Measurements from ENCODE around the gene LTBP2. TPM values are rescaled to one million over a fixed set of nuclear protein-coding genes. Genes with fewer than 3 reads are reported as not detected.

The LTBP2 gene
- total and polyA plus RNA-seq, 2 of the 13 experiments (the other 11 are each of a cell fraction or from before 2014, with no cell fraction given), result 0.20 to 0.41 TPM

DNA sequence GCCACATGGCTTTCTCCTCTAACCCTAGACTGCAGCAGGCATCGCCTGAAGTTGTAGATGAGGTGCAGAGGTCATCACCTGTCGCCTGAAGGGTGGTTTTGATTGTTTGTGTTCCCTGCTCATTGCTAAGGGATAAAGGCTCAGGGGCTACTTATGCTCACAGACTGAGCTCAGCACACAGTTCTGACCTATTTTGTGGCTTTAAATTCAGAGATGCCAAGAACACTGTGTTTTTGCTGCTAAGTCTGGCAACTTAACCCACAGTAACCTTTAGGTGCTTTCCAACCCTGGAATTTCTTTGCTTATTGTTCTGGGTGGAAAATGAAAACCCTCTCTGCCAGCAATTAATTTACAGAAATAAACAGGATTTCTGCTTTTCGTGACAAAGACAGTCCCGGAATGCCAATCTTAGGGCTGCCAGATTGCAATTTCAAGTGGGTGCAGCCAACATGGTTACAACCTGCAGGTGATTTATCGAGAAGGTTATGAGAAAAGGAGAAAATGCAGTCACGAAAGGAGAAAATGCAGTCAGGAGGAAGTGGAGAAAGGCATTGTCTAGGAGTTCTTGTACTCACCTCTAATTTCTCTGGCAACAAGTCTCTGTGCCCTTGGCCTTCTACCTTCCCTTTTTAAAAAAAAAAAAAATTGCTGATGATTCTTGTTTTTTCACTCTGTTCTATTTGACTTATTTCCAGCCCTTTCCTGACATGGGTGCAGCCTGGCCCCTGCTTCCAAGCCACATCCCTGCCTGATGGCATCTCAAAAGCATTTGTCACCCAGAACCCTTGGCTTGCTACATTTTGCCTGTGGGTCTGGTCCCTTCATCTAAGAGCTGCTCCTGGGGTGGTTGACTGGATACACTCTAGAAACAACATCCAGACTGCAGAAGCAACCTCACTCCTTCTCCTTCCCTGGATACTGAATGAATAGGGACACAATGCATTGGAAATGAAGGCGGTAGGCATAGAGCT lies 142.2 kb downstream of the LTBP2 start:
- Histone ChIP-seq H3K4me1 (ENCODE audit: insufficient read depth, low read length) (no peaks in the 10 kb centered on the region), H3K79me2 (ENCODE audit: insufficient read depth, low read length) (no peaks in the 10 kb centered on the region), H3K36me3 (replicated peaks in 1 of 2; ENCODE audit: control insufficient read depth in 1 of 2, insufficient read depth in 2 of 2, low read length in 2 of 2) (peaks cover 5 to 21% of the 10 kb centered on the region in 2 experiments), H3K9ac (ENCODE audit: insufficient read depth, low read depth, low read length) (no peak overlapping the region), H2AFZ (ENCODE audit: low read length) (no peak overlapping the region), H3K4me2 (ENCODE audit: low read depth, low read length) (no peak overlapping the region), H3K27ac (ENCODE audit: extremely low read length, insufficient read depth, low read length) (no peak overlapping the region), H3K9me3 (ENCODE audit: low read length) (no peaks in the 10 kb centered on the region), H3K4me3 (replicated peaks in 1 of 3; ENCODE audit: insufficient read depth in 1 of 3, low read depth in 2 of 3, low read length in 3 of 3) (no peak overlapping the region), H3K27me3 (ENCODE audit: control insufficient read depth in 1 of 2, insufficient read depth in 2 of 2, low read length in 2 of 2) (no peaks in the 10 kb centered on the region), H4K20me1 (ENCODE audit: insufficient read depth, low read length) (no peaks in the 10 kb centered on the region)
- ChIA-PET CTCF (ENCODE audit: low intra/inter-chr PET ratio, low total read pairs) (no interaction called here), POLR2A (no interaction called here)
- TF ChIP-seq ZBTB3 (CRISPR knock-in tag; IDR thresholded peaks at IDR 0.05; ENCODE audit: borderline replicate concordance, low read depth) (no peak), EP300 (IDR thresholded peaks at IDR 0.05; ENCODE audit: low read depth in 2 of 2, low read length in 2 of 2) (no peak), EP300 (CRISPR knock-in tag; IDR thresholded peaks at IDR 0.05; ENCODE audit: borderline replicate concordance) (no peak), TP53 (CRISPR knock-in tag; conservative IDR thresholded peaks at IDR 0.05) (no peak), KDM1A (CRISPR knock-in tag; IDR thresholded peaks at IDR 0.05) (no peak), RFXANK (CRISPR knock-in tag; IDR thresholded peaks at IDR 0.05) (no peak), ARNT (IDR thresholded peaks at IDR 0.05) (no peak), ZNF776 (CRISPR knock-in tag; IDR thresholded peaks at IDR 0.05) (no peak), RXRB (CRISPR knock-in tag; IDR thresholded peaks at IDR 0.05; ENCODE audit: borderline replicate concordance) (no peak), ZKSCAN1 (IDR thresholded peaks at IDR 0.05; ENCODE audit: low read length) (no peak), PTBP1 (IDR thresholded peaks at IDR 0.05; ENCODE audit: low read depth, low read length, poor library complexity, severe bottlenecking) (no peak)
- TF ChIP-seq, protein P1, sequence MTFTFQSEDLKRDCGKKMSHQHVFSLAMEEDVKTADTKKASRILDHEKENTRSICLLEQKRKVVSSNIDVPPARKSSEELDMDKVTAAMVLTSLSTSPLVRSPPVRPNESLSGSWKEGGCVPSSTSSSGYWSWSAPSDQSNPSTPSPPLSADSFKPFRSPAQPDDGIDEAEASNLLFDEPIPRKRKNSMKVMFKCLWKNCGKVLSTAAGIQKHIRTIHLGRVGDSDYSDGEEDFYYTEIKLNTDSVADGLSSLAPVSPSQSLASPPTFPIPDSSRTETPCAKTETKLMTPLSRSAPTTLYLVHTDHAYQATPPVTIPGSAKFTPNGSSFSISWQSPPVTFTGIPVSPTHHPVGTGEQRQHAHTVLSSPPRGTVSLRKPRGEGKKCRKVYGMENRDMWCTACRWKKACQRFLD (CRISPR knock-in tag; IDR thresholded peaks at IDR 0.05; ENCODE audit: borderline replicate concordance), result no peak
- TF ChIP-seq, protein P2, sequence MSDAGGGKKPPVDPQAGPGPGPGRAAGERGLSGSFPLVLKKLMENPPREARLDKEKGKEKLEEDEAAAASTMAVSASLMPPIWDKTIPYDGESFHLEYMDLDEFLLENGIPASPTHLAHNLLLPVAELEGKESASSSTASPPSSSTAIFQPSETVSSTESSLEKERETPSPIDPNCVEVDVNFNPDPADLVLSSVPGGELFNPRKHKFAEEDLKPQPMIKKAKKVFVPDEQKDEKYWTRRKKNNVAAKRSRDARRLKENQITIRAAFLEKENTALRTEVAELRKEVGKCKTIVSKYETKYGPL (CRISPR knock-in tag; IDR thresholded peaks at IDR 0.05), result no peak
- no peak for DNase-seq (ENCODE audit: low spot score)
- no TSS peak for BruUV-seq (replicated peaks)
- 94% methylated on average over 7 of the region's 7 CpGs for WGBS (ENCODE audit: low lambda C conversion rate)
- FAIRE-seq, result no peak
- in situ Hi-C loops (cut with HindIII; ENCODE audit: extremely low pct_ligation_motif_present, low pct_unique_long_range_greater_than_20kb), result no loop called here
- ATAC-seq, result no peak
- intact Hi-C loops (cut with micrococcal nuclease; ENCODE audit: unreplicated experiment), result no loop called here

All from HepG2 (cell line).